Activated CD4-positive, alpha-beta T cell treated with anti-CD3 and anti-CD28 coated beads, Interleukin-2, Interleukin-4, amounts not matched to agents 100 ng/mL and 50 ng/mL, durations not matched to agents 16 hours and 8 hours (primary cell): Measurements from ENCODE around the gene ZXDA.
A peak's percentile ranks its signal among the peaks of the same experiment; 100 is the strongest.
"Not testable (repeated sequence)": the region's sequence is repeated elsewhere in the genome, so short reads cannot be mapped to it uniquely, and the experiment has no call there.

Experiments used
- DNase-seq: peaks from one replicate; pipeline ENCODE4 v3.0.0-alpha.2; 2020; ENCODE audit warnings: low spot score

The ZXDA gene, protein sequence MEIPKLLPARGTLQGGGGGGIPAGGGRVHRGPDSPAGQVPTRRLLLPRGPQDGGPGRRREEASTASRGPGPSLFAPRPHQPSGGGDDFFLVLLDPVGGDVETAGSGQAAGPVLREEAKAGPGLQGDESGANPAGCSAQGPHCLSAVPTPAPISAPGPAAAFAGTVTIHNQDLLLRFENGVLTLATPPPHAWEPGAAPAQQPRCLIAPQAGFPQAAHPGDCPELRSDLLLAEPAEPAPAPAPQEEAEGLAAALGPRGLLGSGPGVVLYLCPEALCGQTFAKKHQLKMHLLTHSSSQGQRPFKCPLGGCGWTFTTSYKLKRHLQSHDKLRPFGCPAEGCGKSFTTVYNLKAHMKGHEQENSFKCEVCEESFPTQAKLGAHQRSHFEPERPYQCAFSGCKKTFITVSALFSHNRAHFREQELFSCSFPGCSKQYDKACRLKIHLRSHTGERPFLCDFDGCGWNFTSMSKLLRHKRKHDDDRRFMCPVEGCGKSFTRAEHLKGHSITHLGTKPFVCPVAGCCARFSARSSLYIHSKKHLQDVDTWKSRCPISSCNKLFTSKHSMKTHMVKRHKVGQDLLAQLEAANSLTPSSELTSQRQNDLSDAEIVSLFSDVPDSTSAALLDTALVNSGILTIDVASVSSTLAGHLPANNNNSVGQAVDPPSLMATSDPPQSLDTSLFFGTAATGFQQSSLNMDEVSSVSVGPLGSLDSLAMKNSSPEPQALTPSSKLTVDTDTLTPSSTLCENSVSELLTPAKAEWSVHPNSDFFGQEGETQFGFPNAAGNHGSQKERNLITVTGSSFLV

DNA sequence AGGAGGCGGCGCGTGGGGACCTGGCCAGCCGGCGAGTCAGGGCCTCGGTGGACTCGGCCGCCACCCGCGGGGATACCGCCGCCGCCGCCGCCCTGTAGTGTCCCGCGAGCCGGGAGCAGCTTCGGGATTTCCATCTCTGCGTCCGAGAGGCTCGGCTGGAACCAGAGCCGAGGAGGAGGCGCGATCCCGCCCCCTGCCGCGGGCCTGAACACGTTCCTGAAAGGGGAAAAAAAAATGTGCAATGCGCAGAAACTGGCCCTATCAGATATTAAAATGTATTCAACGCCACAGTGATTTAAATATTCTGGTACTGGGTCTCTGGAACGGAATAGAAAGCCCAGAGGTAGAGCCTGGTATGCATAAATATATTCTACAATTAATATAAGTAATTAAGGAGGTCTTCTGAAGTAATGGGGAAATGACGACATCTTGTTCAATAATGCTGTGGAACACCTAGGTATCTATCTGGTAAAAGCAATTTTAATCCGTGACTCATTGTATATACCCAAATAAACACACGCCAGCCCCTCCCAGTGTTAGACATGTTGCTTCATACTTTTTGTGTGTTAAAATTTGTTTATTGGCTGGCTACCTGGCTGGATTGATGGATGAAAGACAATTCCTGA is at the start of gene ZXDA:
ZXDA (minus strand) TSS at position 172 of the 626 bp plus-strand sequence; CDS start at position 134, 38 bp downstream.
- DNase-seq = not testable (repeated sequence)

DNA sequence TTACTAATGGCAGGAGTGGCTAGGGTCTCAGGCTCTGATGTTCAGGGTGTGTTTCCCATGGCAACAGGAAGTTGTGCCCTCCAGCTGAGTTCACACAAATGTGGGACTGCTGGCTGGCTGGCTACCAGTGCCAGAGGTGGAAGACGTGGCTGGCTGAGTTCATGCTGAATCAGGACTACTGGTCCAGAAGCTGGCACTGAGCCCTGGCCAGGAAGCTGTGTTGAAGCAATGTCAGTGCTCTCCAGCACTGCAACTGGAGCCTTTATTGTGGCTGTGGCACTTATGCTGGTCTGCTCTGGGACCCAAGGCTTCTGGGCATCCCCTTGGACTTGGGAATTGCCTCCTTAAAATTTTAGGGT is 42.0 kb upstream of the ZXDA start:
- no peak for DNase-seq

DNA sequence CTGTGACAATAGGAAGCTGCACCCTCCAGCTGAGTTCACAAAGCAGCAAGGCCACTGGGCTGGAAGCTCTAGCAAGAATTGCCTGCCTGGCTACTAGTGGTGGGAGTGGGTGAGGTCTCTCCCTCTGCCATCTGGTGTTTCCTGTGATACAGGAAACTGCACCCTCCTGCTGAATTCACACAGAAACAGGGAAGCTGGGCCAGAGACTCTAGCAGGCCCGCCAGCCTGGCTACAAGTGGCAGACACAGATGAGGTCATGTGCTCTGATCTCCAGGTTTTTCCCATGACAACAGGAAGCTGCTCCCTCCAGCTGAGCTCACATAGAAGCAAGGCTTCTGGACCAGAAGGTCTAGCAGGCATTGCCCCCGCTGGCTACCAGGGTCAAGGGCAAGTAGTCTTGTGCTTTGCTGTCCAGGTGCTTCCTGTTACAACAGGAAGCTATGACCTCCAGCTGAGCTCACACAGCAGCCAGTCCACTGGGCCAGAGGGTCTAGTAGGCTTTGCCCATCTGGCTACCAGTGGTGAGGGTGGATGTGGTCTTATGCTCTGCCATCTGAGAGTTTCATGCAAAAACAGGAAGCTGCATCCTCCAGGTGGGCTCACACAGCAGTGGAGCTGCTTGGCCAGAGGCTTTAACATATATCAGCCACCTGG is 41.5 kb upstream of the ZXDA start:
- DNase-seq = no peak

DNA sequence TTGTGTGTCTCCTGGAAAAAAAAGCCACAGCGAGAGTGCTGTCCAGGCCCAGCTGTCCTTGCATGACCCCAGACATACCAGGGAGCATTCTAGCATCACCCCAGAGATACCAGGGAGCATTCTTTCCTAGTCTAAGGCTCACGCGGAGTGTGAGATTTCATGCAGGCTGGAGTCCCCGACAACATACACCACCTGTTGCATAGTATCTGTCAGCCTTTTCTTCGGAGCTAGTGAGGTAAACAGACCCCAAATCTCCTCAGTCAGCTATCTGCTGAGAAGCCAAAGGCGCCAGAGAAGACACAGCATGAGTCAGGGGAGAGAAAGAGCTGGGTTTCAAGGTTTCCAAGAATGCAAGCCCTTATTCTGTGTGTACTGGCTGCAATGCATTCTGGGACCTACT is 23.1 kb upstream of the ZXDA start:
- DNase-seq = no peak

DNA sequence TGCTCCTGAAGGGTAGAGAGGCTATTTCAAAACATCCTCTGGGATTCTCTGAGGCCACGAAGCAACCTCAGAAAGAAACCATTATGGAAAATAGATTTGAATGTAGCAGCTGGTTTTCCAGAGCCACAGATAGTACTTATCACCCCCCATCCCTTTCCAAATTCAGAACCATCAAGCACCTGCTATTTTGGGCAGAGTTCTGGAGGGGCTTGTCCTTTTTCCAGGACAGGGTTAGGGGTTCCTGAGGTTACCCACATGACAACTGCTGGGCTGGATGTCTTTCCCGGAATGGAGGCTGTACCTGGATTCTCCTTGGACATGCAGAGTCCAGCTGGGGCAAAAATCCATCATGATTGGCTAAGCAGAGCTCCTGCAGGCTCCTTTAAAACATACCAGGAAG is 22.0 kb upstream of the ZXDA start:
- DNase-seq = no peak

GRCh38 chrX:57930051-57930450 is 19.8 kb upstream of the ZXDA start:
- DNase-seq = peak; percentile 9

- no peak for DNase-seq
These were observed 19.1 kb upstream of the ZXDA start for GRCh38 chrX:57929373-57929772.

- DNase-seq = no peak
These were observed 15.5 kb upstream of the ZXDA start for GRCh38 chrX:57925806-57926205.

DNA sequence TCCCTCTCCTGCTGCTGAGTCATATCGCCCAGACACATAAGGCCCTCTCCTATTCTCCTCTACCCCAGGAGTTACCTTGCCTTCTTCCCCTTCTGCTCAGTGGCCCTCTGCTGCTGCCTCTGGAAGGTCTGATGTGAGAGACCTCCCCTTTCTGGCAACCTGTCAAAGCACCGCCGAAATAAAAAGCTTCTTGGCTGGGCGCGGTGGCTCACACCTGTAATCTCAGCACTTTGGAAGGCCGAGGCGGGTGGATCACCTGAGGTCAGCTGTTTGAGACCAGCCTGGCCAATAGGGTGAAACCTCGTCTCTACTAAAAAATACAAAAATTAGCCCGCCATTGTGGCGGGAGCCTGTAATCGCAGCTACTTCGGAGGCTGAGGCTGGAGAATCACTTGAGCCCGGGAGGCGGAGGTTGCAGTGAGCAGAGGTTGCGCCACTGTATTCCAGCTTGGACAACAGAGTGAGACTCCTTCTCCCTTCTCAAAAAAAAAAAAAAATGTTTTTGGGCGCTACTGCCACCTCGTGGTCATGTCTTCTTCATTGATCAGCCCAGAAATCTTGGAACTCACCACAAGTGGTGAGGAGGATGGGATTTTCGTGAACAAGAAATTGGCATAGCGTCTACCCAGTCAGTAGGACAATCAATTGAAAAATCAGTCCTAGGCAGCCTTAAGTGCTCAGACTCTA is 8.6 kb upstream of the ZXDA start:
- DNase-seq = peak; percentile 19

GRCh38 chrX:57915680-57916079 is 5.4 kb upstream of the ZXDA start:
- DNase-seq = no peak

- not testable (repeated sequence) for DNase-seq
These were observed 517 bp downstream of the ZXDA start for GRCh38 chrX:57909595-57910286.

DNA sequence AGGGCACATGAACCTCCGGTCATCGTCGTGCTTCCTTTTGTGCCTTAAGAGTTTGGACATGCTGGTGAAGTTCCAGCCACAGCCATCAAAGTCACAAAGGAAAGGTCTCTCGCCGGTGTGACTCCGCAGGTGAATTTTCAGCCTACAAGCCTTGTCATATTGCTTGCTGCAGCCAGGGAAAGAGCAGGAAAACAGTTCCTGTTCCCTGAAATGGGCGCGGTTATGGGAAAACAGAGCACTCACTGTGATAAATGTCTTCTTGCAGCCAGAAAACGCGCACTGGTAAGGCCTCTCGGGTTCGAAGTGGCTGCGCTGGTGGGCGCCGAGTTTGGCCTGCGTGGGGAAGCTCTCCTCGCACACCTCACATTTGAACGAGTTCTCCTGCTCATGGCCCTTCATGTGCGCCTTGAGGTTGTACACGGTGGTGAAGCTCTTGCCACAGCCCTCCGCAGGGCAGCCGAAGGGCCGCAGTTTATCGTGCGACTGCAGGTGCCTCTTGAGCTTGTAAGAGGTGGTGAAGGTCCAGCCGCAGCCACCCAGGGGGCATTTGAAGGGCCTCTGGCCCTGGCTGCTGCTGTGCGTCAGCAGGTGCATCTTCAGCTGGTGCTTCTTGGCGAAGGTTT is 1.2 kb downstream of the ZXDA start:
- not testable (repeated sequence) for DNase-seq

DNA sequence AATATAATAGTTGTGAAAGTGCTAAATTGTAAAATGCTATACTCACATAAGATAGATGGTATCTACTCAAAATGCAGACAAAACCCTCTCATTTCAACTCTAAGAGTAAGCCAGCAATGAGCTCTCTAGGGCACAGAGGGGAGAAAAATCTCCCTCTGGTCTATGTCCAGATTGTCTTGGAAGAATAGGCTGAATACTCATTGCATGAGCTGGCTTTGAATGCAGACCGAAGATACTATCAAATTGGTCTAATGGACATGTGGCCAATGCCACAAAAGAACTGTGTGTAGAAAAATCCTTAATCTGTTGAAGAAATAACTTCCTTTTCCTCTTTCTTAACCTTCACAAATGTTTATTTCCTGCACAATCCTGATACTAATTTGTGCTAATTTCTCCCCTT is 3.5 kb downstream of the ZXDA start:
- DNase-seq = no peak

- no peak for DNase-seq
These were observed 5.1 kb downstream of the ZXDA start for GRCh38 chrX:57905141-57905540.

DNA sequence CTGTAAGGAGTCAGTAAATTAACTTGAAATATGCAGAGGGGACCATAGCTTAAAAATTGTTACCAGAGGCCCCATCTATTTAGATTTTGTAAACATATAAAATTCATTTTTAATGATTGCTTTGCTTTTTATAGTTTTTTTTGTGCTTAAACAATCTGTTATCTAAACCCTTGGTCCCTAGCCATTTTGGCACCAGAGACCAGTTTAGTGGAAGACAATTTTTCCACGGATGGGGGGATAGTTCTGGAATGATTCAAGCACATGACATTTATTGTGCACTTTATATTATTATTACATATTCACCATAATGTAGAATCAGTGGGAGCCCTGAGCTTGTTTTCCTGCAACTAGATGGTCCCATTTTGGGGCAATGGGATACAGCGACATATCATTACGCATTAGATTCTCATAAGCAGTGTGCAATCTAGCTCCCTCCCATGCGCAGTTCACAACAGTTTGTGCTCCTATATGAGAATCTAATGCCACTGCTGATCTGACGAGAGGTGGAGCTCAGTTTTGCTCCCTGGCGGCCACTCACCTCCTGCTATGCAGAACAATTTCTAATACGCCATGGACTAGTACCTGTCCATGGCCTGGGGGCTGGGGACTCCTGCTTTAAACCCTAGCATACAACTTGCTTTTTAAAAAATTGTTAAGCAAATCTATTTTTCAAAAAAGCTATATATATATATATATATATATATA is 5.9 kb downstream of the ZXDA start:
- no peak for DNase-seq

DNA sequence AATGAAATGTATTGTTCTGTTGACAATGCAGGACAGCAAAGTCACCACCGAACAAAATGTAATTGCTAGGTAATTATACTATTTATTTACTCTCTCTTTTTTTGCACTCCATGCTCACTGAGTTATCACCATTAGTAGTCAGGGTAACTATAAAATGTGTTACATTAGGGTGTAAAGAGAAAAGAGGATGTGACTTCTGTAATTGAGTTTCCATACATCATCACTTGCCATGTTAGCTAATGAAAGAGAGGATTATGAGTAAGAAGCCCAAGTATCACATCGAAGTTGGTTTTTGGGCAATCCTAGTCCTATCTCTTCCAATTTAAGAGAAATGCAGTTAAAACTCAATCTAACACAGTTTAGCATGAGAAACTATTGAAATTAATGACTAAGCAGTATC is 7.6 kb downstream of the ZXDA start:
- DNase-seq = no peak

- no peak for DNase-seq
These were observed 8.8 kb downstream of the ZXDA start for GRCh38 chrX:57901466-57901865.

DNA sequence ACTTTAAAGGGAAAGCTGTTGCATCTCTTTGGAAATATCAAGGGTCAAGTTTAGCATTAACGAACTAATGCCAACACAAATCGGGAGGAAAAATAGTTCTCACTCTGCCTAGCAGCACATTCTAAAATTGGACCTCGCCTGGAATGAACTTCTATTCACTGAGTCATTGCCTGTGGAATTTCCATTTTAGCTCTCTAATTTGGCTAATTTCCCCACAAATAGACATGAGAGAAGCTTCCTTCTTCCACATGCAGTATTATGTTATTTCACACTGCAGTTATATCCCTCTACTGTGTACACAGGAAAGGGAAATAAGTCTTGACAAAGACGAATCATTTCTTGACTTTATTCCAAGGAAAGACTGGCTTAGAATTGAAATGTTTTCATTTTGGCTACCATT is 9.3 kb downstream of the ZXDA start:
- no peak for DNase-seq

DNA sequence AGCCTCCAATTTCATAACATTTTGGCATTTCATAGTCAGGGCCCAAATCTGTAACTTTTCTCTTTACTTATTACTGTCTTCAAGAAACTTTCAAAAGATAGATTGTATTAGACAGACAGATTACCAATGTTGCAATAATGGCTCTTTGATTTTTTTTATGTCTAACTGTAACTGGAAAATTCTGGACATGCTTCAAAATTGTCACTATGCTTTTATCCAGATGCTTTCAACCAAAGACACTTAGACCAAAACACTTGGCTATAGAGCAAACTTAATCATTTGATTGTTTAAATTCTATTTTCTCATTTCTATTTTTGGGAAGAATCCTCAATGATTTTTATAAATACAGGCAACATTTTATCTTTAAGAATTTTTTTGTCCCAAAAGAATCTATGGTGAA is 10.4 kb downstream of the ZXDA start:
- DNase-seq = no peak

- DNase-seq = no peak
These were observed 11.2 kb downstream of the ZXDA start for GRCh38 chrX:57899064-57899463.
